Fibroblast of lung (primary cell): ENCODE results near the gene RETREG1. TPM values are rescaled to one million over a fixed set of nuclear protein-coding genes. Genes with fewer than 3 reads are reported as not detected.
A peak's percentile ranks its signal among the peaks of the same experiment; 100 is the strongest.

Source experiments
- DNase-seq, 2 donors: peaks; one replicate each; pipeline versions ENCODE4 v3.0.0 to v3.0.0-alpha.2; 2010; ENCODE audit warnings: low read depth in 2 of 2
- H2AFZ ChIP-seq: 2 replicates; pipeline ENCODE4 v1.5.1; 2012; ENCODE audit warnings: low read length, control low read depth, inconsistent platforms
- H3K27ac ChIP-seq: 2 replicates; pipeline ENCODE4 v1.5.1; 2011; ENCODE audit warnings: low read length, control low read depth; ENCODE audit not compliant: insufficient read depth
- H3K27me3 ChIP-seq: 2 replicates; pipeline ENCODE4 v1.5.1; 2011; ENCODE audit warnings: mild to moderate bottlenecking, low read length; ENCODE audit not compliant: control insufficient read depth, insufficient read depth
- H3K36me3 ChIP-seq: 2 replicates; pipeline ENCODE4 v1.5.1; 2011; ENCODE audit warnings: low read length; ENCODE audit not compliant: control insufficient read depth, insufficient read depth
- H3K4me1 ChIP-seq: 2 replicates; pipeline ENCODE4 v1.5.1; 2011; ENCODE audit warnings: low read length; ENCODE audit not compliant: control insufficient read depth, insufficient read depth; ENCODE audit errors: extremely low read depth
- H3K4me2 ChIP-seq: 2 replicates; pipeline ENCODE4 v1.5.1; 2011; ENCODE audit warnings: low read length, control low read depth; ENCODE audit not compliant: insufficient read depth; ENCODE audit errors: extremely low read depth
- H3K4me3 ChIP-seq, 4 experiments: fragments of 200-600 bp in 1 of 4; sonication (generic) in 1 of 4; replicated peaks in 1 of 4; 2 replicates each; pipeline ENCODE4 v1.5.1; 2011 to 2016; ENCODE audit warnings: low read length in 4 of 4, low read depth in 3 of 4, mild to moderate bottlenecking in 3 of 4, control low read depth in 2 of 4, inconsistent platforms in 1 of 4, mixed read lengths in 1 of 4; ENCODE audit not compliant: insufficient read depth in 1 of 4; ENCODE audit errors: control extremely low read depth in 1 of 4
- H3K79me2 ChIP-seq: 2 replicates; pipeline ENCODE4 v1.5.1; 2012; ENCODE audit warnings: mild to moderate bottlenecking, low read length, inconsistent platforms; ENCODE audit not compliant: control insufficient read depth, insufficient read depth
- H3K9ac ChIP-seq: 2 replicates; pipeline ENCODE4 v1.5.1; 2011; ENCODE audit warnings: mild to moderate bottlenecking, low read length, control low read depth; ENCODE audit not compliant: insufficient read depth
- H3K9me3 ChIP-seq: 2 replicates; pipeline ENCODE4 v1.5.1; 2012; ENCODE audit warnings: low read depth, low read length; ENCODE audit not compliant: control insufficient read depth, insufficient read depth
- H4K20me1 ChIP-seq: 2 replicates; pipeline ENCODE4 v1.5.1; 2011; ENCODE audit warnings: low read length; ENCODE audit not compliant: control insufficient read depth, insufficient read depth; ENCODE audit errors: extremely low read depth
- CTCF ChIP-seq, 2 donors: IDR thresholded peaks in 1 of 2; conservative IDR thresholded peaks in 1 of 2; 1 replicate in 1 of 2; 2 replicates in 1 of 2; pipeline ENCODE4 v1.5.1; 2011 to 2012; ENCODE audit warnings: low read length in 2 of 2, control low read depth in 1 of 2, inconsistent platforms in 1 of 2, low read depth in 1 of 2, mild to moderate bottlenecking in 1 of 2
- EZH2 ChIP-seq: IDR thresholded peaks from 2 replicates; pipeline ENCODE4 v1.5.1; 2012; ENCODE audit warnings: low read length, control low read depth, mild to moderate bottlenecking; ENCODE audit errors: missing control alignments
- polyA plus RNA-seq, 2 donors: library from polyadenylated mRNA; depleted of rRNA in 1 of 2; stranded (reverse) in 1 of 2; unstranded in 1 of 2; fragments of >200 nt; gene quantifications; 2 replicates each; pipeline ENCODE4 v1.2.1, GENCODE V29; 2011 to 2012; ENCODE audit warnings: missing spikeins in 1 of 2
- total RNA-seq: library from RNA; depleted of rRNA; stranded (reverse); fragments of >200 nt; gene quantifications from 2 replicates; pipeline ENCODE4 v1.2.1, GENCODE V29; 2014

The RETREG1 gene
- total and polyA plus RNA-seq, 2 donors (not counting 1 experiment from before 2014, with no cell fraction given): 0.41 to 0.99 TPM

GRCh38 chr5:16551628-16552027 is 65.2 kb downstream of the RETREG1 start:
- Histone ChIP-seq H3K27me3 (no peaks in the 10 kb centered on the region), H3K4me3 (no peak overlapping the region), H3K9ac (no peak overlapping the region), H3K36me3 (no peaks in the 10 kb centered on the region), H4K20me1 (no peaks in the 10 kb centered on the region), H3K27ac (no peak overlapping the region), H3K4me2 (no peak overlapping the region), H3K9me3 (no peaks in the 10 kb centered on the region), H3K79me2 (no peaks in the 10 kb centered on the region), H2AFZ (no peak overlapping the region), H3K4me1 (no peaks in the 10 kb centered on the region)
- TF ChIP-seq EZH2 (no peak), CTCF (conservative IDR thresholded peaks at IDR 0.05 in 1 of 2, IDR thresholded peaks at IDR 0.05 in 1 of 2; ENCODE audit: low read depth in 1 of 2, low read length in 2 of 2) (no peak)
- no peak for DNase-seq

- TF ChIP-seq CTCF (conservative IDR thresholded peaks at IDR 0.05 in 1 of 2, IDR thresholded peaks at IDR 0.05 in 1 of 2; ENCODE audit: low read depth in 1 of 2, low read length in 2 of 2) (peak; percentile 72 to 79), EZH2 (no peak)
- Histone ChIP-seq H3K9ac (no peak overlapping the region), H3K36me3 (no peaks in the 10 kb centered on the region), H3K79me2 (no peaks in the 10 kb centered on the region), H3K27me3 (no peaks in the 10 kb centered on the region), H3K4me2 (no peak overlapping the region), H3K27ac (no peak overlapping the region), H3K4me1 (no peaks in the 10 kb centered on the region), H3K4me3 (no peak overlapping the region), H3K9me3 (no peaks in the 10 kb centered on the region), H4K20me1 (no peaks in the 10 kb centered on the region), H2AFZ (no peak overlapping the region)
- DNase-seq: peak in 1 of 2 donors; percentile 53
These were observed 66.4 kb downstream of the RETREG1 start for GRCh38 chr5:16550316-16550952.

- H3K9ac ChIP-seq: no peak overlapping the region
- H2AFZ ChIP-seq: no peak overlapping the region
- no peaks in the 10 kb centered on the region for H3K27me3 ChIP-seq
- TF ChIP-seq CTCF (conservative IDR thresholded peaks at IDR 0.05 in 1 of 2, IDR thresholded peaks at IDR 0.05 in 1 of 2; ENCODE audit: low read depth in 1 of 2, low read length in 2 of 2) (no peak), EZH2 (no peak)
- no peaks in the 10 kb centered on the region for H3K4me1 ChIP-seq
- H3K27ac ChIP-seq: no peak overlapping the region
- H4K20me1 ChIP-seq: no peaks in the 10 kb centered on the region
- no peaks in the 10 kb centered on the region for H3K36me3 ChIP-seq
- H3K4me3 ChIP-seq: no peak overlapping the region
- DNase-seq: no peak
- peak overlapping the region; percentile 7 for H3K4me2 ChIP-seq
- no peaks in the 10 kb centered on the region for H3K79me2 ChIP-seq
- H3K9me3 ChIP-seq: no peaks in the 10 kb centered on the region
These were observed 67.1 kb downstream of the RETREG1 start for GRCh38 chr5:16549491-16550206.
